ENCODE measurements around the gene ZBTB25. TPM values are rescaled to one million over a fixed set of nuclear protein-coding genes. Genes with fewer than 3 reads are reported as not detected.

ZBTB25 gene
- total RNA-seq, 6 donors from 2014 or later, result 5.9 to 31.4 (median 10.3) TPM

DNA sequence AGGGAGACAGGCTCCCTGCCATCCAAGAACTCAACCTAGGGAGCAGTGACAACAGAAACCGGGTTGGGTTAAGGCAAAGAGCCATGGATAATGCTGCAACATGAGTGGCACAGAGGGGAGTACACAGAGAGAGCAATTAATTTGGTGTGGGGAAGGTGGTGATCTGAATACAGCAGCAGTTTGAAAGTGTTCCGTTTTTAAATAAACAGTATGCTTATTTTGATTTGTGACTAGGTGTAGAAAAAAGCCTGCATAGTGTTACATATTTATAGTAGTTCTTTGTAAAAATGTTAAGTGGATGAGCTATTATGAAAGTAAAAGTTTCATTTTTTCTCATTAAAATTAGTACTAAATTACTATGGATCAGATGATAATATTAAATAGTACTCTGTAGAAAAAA lies 29.6 kb downstream of the ZBTB25 start:
- Histone ChIP-seq H3K4me1 (no peaks in the 10 kb centered on the region), H3K9me3 (no peaks in the 10 kb centered on the region), H3K27ac (no peak overlapping the region), H3K4me3 (no peak overlapping the region), H3K27me3 (no peaks in the 10 kb centered on the region), H3K36me3 (no peaks in the 10 kb centered on the region)
- TF ChIP-seq EP300 (IDR thresholded peaks at IDR 0.05), result no peak
- no peak for TF ChIP-seq CTCF (IDR thresholded peaks at IDR 0.05)
- TF ChIP-seq POLR2A (IDR thresholded peaks at IDR 0.05), result no peak
- TF ChIP-seq POLR2AphosphoS5 (IDR thresholded peaks at IDR 0.05), result no peak
- 69 to 70% methylated on average over 2 of the region's 2 CpGs for WGBS, 2 donors
- no peak for ATAC-seq (ENCODE audit: low FRiP score in 2 of 2)
- DNase-seq, result no peak

DNA sequence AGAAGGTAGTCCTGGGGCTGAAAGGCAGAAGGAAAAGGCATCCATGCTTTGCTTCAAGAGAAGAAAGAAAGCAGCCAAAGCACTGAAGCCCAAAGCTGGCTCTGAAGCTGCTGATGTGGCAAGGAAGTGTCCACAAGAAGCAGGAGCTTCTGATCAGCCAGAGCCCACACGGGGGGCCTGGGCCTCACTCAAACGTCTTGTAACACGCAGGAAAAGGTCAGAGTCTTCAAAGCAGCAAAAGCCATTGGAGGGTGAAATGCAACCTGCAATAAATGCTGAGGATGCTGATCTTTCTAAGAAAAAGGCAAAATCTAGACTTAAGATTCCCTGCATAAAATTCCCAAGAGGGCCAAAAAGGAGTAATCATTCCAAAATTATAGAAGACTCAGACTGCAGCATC lies 35.2 kb downstream of the ZBTB25 start:
- 79 to 82% methylated on average over 3 of the region's 3 CpGs for WGBS, 2 donors
- no peak overlapping the region for H3K4me3 ChIP-seq
- H3K4me1 ChIP-seq, result peaks cover 7 to 20% (median 13%) of the 10 kb centered on the region in 4 donors
- H3K27me3 ChIP-seq, result peaks cover 0 to 11% (median 0%) of the 10 kb centered on the region in 4 donors
- no peak for TF ChIP-seq EP300 (IDR thresholded peaks at IDR 0.05)
- no peak for TF ChIP-seq CTCF (IDR thresholded peaks at IDR 0.05)
- no peak for TF ChIP-seq POLR2A (IDR thresholded peaks at IDR 0.05)
- no peak for TF ChIP-seq POLR2AphosphoS5 (IDR thresholded peaks at IDR 0.05)
- DNase-seq, result no peak
- no peaks in the 10 kb centered on the region for H3K9me3 ChIP-seq
- no peaks in the 10 kb centered on the region for H3K36me3 ChIP-seq
- ATAC-seq (ENCODE audit: low FRiP score in 2 of 2), result no peak
- H3K27ac ChIP-seq, result no peak overlapping the region

- no peak for DNase-seq
- Histone ChIP-seq H3K27me3 (peaks cover 0 to 11% (median 0%) of the 10 kb centered on the region in 4 donors), H3K9me3 (no peaks in the 10 kb centered on the region), H3K27ac (no peak overlapping the region), H3K4me1 (peaks cover 7 to 20% (median 13%) of the 10 kb centered on the region in 4 donors), H3K36me3 (no peaks in the 10 kb centered on the region), H3K4me3 (no peak overlapping the region)
- ATAC-seq (ENCODE audit: low FRiP score in 2 of 2), result no peak
- no peak for TF ChIP-seq CTCF (IDR thresholded peaks at IDR 0.05)
- no peak for TF ChIP-seq POLR2A (IDR thresholded peaks at IDR 0.05)
- no peak for TF ChIP-seq EP300 (IDR thresholded peaks at IDR 0.05)
- TF ChIP-seq POLR2AphosphoS5 (IDR thresholded peaks at IDR 0.05), result no peak
These were observed 36.1 kb downstream of the ZBTB25 start for GRCh38 chr14:64467566-64467965.

DNA sequence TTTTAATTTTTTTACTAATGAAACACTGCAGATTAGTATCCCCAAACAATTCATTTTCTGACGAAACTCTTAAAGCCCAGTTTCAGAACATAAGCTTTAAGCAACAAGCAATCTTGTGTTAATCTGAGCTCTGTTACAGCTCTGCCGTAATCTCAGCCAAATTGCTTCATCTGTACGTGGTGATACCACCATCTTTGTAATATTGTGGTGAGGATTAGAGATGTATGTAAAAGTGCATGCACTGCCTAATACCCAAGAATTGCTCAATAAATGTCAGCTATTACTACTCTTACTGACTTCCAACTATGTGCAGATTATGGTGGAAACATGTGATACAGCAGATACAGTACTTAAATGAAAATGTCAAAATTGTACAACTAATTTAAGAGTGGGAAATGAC lies 36.5 kb downstream of the ZBTB25 start:
- H3K4me1 ChIP-seq, result peaks cover 7 to 20% (median 13%) of the 10 kb centered on the region in 4 donors
- peaks cover 0 to 11% (median 0%) of the 10 kb centered on the region in 4 donors for H3K27me3 ChIP-seq
- H3K36me3 ChIP-seq, result no peaks in the 10 kb centered on the region
- ATAC-seq (ENCODE audit: low FRiP score in 2 of 2) (peak in 1 of 2 donors; percentile 19), DNase-seq (no peak)
- H3K4me3 ChIP-seq, result no peak overlapping the region
- TF ChIP-seq POLR2AphosphoS5 (IDR thresholded peaks at IDR 0.05), result no peak
- TF ChIP-seq CTCF (IDR thresholded peaks at IDR 0.05), result no peak
- TF ChIP-seq EP300 (IDR thresholded peaks at IDR 0.05), result no peak
- TF ChIP-seq POLR2A (IDR thresholded peaks at IDR 0.05), result no peak
- no peaks in the 10 kb centered on the region for H3K9me3 ChIP-seq
- H3K27ac ChIP-seq, result no peak overlapping the region
- 67 to 77% methylated on average over 3 of the region's 3 CpGs for WGBS, 2 donors

DNA sequence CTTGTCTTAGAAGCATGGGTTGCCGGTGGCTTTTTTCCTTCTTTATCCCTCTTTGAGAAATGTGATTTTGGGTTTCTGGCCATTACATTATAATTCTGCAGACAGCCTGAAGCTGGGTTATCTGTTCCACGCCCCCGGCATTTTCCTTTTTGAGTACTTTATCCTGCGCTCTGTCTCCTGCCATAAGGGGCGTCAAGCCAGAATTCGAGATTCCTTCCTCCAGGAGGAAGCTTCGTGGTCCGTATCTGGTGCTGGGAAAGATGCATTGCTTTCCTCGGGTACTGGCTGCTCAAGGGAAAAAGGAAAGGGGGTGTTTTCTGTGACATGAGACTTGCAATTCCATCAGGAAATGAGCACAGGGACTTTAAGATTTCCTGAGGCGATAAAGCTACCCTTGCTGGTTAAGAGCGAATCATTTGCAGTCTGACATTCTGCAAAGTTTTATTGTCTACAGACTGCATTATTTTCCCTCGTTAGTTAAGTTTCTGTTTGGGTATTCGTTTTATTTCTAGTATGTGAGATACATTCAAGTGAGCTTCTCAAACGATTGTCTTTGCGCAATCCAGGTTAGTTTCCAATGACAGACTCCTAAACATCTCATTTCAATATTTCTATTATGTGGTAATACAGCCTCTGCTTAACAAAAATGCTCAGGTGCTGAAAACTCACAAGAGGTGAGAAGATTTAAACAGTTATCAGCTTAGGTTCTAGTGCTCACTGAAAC lies 37.6 kb downstream of the ZBTB25 start:
- ATAC-seq (ENCODE audit: low FRiP score in 2 of 2) (peak in 1 of 2 donors; percentile 71), DNase-seq (no peak)
- no peaks in the 10 kb centered on the region for H3K36me3 ChIP-seq
- peaks cover 0 to 11% (median 0%) of the 10 kb centered on the region in 4 donors for H3K27me3 ChIP-seq
- H3K4me3 ChIP-seq, result peak overlapping the region; percentile 46 to 81 (median 74)
- H3K27ac ChIP-seq, result peak overlapping the region; percentile 35 to 79 (median 54)
- no peaks in the 10 kb centered on the region for H3K9me3 ChIP-seq
- WGBS, 2 donors, result 6 to 10% methylated on average over 15 of the region's 15 CpGs
- TF ChIP-seq EP300 (IDR thresholded peaks at IDR 0.05) (no peak), POLR2AphosphoS5 (IDR thresholded peaks at IDR 0.05) (no peak), POLR2A (IDR thresholded peaks at IDR 0.05) (no peak), CTCF (IDR thresholded peaks at IDR 0.05) (no peak)
- peaks cover 7 to 20% (median 13%) of the 10 kb centered on the region in 4 donors for H3K4me1 ChIP-seq

Measured in upper lobe of left lung (tissue), 6 donors.